ENCODE measurements around the gene ABLIM1.
A peak's percentile ranks its signal among the peaks of the same experiment; 100 is the strongest.

ABLIM1 gene

GRCh38 chr10:114605155-114605797 is 52.8 kb downstream of the ABLIM1 start:
- TF ChIP-seq YY1 (IDR thresholded peaks at IDR 0.05; ENCODE audit: low read depth) (peak; percentile 31; the same call in 1 of the 2 replicates), TEAD4 (IDR thresholded peaks at IDR 0.05) (0 out of 2 replicates have a peak, but pooled peaks have one; percentile 21)
- TF ChIP-seq, protein P1, sequence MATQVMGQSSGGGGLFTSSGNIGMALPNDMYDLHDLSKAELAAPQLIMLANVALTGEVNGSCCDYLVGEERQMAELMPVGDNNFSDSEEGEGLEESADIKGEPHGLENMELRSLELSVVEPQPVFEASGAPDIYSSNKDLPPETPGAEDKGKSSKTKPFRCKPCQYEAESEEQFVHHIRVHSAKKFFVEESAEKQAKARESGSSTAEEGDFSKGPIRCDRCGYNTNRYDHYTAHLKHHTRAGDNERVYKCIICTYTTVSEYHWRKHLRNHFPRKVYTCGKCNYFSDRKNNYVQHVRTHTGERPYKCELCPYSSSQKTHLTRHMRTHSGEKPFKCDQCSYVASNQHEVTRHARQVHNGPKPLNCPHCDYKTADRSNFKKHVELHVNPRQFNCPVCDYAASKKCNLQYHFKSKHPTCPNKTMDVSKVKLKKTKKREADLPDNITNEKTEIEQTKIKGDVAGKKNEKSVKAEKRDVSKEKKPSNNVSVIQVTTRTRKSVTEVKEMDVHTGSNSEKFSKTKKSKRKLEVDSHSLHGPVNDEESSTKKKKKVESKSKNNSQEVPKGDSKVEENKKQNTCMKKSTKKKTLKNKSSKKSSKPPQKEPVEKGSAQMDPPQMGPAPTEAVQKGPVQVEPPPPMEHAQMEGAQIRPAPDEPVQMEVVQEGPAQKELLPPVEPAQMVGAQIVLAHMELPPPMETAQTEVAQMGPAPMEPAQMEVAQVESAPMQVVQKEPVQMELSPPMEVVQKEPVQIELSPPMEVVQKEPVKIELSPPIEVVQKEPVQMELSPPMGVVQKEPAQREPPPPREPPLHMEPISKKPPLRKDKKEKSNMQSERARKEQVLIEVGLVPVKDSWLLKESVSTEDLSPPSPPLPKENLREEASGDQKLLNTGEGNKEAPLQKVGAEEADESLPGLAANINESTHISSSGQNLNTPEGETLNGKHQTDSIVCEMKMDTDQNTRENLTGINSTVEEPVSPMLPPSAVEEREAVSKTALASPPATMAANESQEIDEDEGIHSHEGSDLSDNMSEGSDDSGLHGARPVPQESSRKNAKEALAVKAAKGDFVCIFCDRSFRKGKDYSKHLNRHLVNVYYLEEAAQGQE (IDR thresholded peaks at IDR 0.05; ENCODE audit: low read depth): no peak

DNA sequence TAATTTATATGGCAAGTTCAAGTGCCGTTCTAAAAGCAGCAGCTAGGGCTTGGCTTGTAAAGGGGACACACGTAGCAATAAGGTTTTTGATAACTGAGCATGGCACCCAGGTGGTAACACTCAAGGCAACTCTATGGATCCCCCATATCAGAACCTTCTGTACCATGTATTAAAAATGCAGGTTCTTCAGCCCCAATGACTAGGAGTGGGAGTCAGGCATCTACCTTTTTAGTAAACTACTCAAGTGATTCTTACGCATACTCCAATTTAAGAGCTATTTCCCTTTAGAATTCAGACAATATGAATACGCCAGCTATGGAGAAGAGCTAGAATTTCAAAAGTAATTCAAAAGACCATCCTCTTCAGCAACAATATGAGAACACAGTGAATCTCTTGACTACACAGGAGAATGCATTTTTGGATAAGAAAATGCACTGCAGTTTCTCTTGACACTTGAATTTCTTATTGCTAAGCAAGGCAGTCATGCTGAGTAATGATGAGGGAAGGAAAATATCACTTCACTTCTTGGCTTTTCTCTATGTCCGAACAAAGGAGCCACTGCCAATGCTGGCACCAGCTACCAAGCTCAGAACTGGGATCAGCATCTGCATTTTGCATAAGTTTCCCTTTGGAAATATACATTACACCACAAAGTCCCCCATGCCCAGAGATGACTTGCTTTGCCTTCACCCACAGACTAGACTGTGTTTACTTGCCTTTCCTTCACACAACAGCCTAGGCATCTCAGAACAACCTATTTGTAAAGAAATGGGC is 53.5 kb downstream of the ABLIM1 start:
- no peak for TF ChIP-seq CEBPB (IDR thresholded peaks at IDR 0.05)
- TF ChIP-seq EGR1 (IDR thresholded peaks at IDR 0.05): no peak
- no peak for TF ChIP-seq TEAD4 (IDR thresholded peaks at IDR 0.05)
- TF ChIP-seq FOXM1 (IDR thresholded peaks at IDR 0.05; ENCODE audit: borderline replicate concordance, low read depth): no peak
- no peak for TF ChIP-seq CREB1 (IDR thresholded peaks at IDR 0.05; ENCODE audit: low read depth)
- no peak for TF ChIP-seq NFIC (IDR thresholded peaks at IDR 0.05)
- TF ChIP-seq EP300 (IDR thresholded peaks at IDR 0.05; ENCODE audit: borderline replicate concordance): no peak
- TF ChIP-seq TAF1 (IDR thresholded peaks at IDR 0.05; ENCODE audit: low read depth): no peak
- no peak for TF ChIP-seq YY1 (IDR thresholded peaks at IDR 0.05; ENCODE audit: low read depth)
- TF ChIP-seq, protein P2, sequence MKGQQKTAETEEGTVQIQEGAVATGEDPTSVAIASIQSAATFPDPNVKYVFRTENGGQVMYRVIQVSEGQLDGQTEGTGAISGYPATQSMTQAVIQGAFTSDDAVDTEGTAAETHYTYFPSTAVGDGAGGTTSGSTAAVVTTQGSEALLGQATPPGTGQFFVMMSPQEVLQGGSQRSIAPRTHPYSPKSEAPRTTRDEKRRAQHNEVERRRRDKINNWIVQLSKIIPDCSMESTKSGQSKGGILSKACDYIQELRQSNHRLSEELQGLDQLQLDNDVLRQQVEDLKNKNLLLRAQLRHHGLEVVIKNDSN (IDR thresholded peaks at IDR 0.05): no peak
- no peak for TF ChIP-seq ZBTB7A (IDR thresholded peaks at IDR 0.05; ENCODE audit: low read depth)

- TF ChIP-seq, protein P2 (IDR thresholded peaks at IDR 0.05): no peak
- TF ChIP-seq FOXM1 (IDR thresholded peaks at IDR 0.05; ENCODE audit: borderline replicate concordance, low read depth) (no peak), CEBPB (IDR thresholded peaks at IDR 0.05) (no peak)
These were observed 54.1 kb downstream of the ABLIM1 start for GRCh38 chr10:114603948-114604347.

GRCh38 chr10:114603303-114603702 is 54.8 kb downstream of the ABLIM1 start:
- TF ChIP-seq EGR1 (IDR thresholded peaks at IDR 0.05) (no peak), EP300 (IDR thresholded peaks at IDR 0.05; ENCODE audit: borderline replicate concordance) (no peak), TAF1 (IDR thresholded peaks at IDR 0.05; ENCODE audit: low read depth) (no peak), NFIC (IDR thresholded peaks at IDR 0.05) (no peak), TEAD4 (IDR thresholded peaks at IDR 0.05) (no peak), FOXM1 (IDR thresholded peaks at IDR 0.05; ENCODE audit: borderline replicate concordance, low read depth) (no peak), ZBTB7A (IDR thresholded peaks at IDR 0.05; ENCODE audit: low read depth) (no peak)

- no peak for TF ChIP-seq ZBTB7A (IDR thresholded peaks at IDR 0.05; ENCODE audit: low read depth)
- no peak for TF ChIP-seq TEAD4 (IDR thresholded peaks at IDR 0.05)
These were observed 58.0 kb downstream of the ABLIM1 start for GRCh38 chr10:114600057-114600456.

DNA sequence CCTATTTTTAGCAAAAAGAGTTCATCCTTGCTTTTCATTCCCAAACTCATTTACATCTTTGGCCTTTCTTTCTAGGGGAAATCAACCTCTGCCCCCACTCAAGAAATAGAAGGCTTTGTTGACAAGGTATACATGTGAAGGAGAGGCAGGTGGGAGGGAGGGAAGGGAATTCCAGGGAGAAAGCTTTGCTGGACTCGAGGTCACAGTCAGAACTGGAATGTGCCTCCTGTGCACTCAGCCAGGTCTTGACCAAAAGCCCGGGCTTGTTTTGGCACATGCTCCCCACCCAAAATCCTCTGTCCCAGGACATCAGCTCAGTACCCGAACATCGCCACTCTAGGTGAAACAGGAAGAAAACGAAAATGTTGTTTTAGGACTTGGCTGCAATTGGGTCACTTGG is 61.3 kb downstream of the ABLIM1 start:
- TF ChIP-seq NFIC (IDR thresholded peaks at IDR 0.05) (no peak), CEBPB (IDR thresholded peaks at IDR 0.05) (no peak), ZBTB7A (IDR thresholded peaks at IDR 0.05; ENCODE audit: low read depth) (no peak), FOXM1 (IDR thresholded peaks at IDR 0.05; ENCODE audit: borderline replicate concordance, low read depth) (no peak), YY1 (IDR thresholded peaks at IDR 0.05; ENCODE audit: low read depth) (no peak), EGR1 (IDR thresholded peaks at IDR 0.05) (no peak), EP300 (IDR thresholded peaks at IDR 0.05; ENCODE audit: borderline replicate concordance) (no peak), TCF12 (IDR thresholded peaks at IDR 0.05; ENCODE audit: low read depth) (no peak), CREB1 (IDR thresholded peaks at IDR 0.05; ENCODE audit: low read depth) (no peak), TEAD4 (IDR thresholded peaks at IDR 0.05) (no peak), RAD21 (IDR thresholded peaks at IDR 0.05; ENCODE audit: low read depth) (no peak), TAF1 (IDR thresholded peaks at IDR 0.05; ENCODE audit: low read depth) (no peak)
- TF ChIP-seq, protein P3, sequence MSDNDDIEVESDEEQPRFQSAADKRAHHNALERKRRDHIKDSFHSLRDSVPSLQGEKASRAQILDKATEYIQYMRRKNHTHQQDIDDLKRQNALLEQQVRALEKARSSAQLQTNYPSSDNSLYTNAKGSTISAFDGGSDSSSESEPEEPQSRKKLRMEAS (IDR thresholded peaks at IDR 0.05): no peak
- TF ChIP-seq, protein P2 (IDR thresholded peaks at IDR 0.05): no peak
- TF ChIP-seq, protein P1 (IDR thresholded peaks at IDR 0.05; ENCODE audit: low read depth): no peak

Data from Ishikawa (cell line).